Activated CD4-positive, alpha-beta T cell treated with anti-CD3 and anti-CD28 coated beads, Interleukin-2, amount 50 U/mL, for 4 hours (primary cell): ENCODE measurements around the gene NTM.
"Not testable (repeated sequence)": the region's sequence is repeated elsewhere in the genome, so short reads cannot be mapped to it uniquely, and the experiment has no call there.

Experiments used
- DNase-seq, 2 experiments: peaks; one replicate each; pipeline ENCODE4 v3.0.0-alpha.2; 2020

The NTM gene

GRCh38 chr11:131465746-131466145 is 95.3 kb downstream of the NTM start:
- no peak for DNase-seq

DNA sequence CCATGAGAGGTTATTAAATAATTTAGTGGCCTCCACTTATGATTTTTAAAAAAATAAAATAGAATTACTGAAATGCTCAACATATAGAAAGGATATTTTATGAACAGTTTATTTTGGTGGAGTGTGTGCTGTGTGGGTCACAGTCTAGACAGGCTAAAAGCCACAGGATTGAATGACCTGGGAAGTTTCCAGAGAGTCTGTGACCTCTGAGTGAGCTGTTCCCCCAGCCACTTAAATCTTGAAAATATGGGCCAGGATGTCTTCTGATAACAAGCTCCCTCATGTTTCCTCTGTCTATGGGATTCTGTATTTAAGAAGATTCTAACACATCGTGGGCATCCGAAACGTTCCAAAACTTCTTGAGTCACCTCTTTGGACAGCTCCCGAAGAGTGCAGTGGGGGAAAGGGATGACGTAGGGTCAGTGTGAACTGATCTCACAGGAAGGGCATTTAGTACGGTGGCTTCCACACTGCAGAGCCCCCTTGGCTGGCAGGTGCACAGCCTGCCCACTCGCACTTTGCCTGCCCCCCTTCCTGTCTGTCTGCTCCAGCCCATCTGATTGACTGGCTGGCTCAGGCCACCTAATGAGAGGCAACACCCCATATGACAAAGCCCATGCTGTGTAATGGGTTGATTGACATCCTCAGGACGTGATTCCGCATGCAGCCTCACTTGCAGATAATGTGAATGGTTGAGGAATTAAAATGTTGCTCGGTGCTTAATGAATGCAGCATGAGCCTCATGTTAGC is 97.4 kb downstream of the NTM start:
- DNase-seq: no peak

DNA sequence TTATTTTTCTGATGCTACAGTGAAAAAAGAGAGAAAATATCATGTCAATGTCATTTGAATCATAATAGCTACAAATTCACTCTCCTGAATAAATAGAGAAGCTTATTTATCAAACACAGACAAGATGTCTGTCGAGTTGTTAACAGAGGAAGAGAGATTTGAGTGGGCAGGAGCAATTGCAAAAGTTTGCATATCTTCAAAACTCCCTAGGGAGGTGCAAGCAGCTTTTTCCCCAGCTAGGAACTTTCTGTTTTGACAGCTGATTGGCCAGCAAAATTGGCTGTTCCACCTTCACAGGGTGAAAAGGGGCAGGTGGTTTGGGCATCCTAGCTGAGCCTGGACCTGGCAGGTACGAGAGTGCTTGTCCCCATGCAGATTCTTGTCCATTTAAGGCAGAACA is 98.2 kb downstream of the NTM start:
- DNase-seq: no peak

DNA sequence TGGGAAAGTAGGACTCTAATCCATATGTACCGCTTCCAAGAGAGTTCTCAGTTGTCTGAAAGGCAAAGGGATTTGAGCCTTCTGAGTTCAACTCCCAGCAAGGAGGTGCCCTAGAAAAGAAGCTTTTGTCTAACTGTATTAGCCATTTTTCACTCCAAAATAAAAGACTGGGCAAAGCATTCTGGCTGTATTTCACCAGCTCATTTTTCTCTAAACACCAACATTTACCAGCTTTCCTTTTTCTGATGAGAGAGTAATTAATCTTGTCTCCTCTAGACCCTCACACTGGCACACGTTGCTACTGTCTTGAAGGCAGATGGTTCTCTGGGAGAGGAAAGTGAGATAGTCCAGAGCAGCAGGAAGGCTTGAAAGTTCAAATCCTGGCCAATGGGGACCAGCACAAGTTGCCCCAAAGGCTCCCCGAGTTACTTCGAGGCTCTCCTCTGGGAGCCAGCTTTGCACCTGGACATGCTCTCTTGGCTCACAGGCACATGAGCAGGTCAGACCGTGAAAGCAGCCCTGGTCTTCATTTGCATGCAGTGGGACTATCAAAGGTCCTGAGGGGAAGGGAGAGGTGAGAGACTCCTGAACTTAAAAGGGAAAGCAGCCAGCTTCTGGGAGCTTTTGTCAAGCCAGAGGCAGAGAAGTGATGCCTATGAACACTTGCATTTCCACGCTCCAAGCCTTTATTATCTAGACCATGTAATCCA is 100.0 kb downstream of the NTM start:
- no peak for DNase-seq

DNA sequence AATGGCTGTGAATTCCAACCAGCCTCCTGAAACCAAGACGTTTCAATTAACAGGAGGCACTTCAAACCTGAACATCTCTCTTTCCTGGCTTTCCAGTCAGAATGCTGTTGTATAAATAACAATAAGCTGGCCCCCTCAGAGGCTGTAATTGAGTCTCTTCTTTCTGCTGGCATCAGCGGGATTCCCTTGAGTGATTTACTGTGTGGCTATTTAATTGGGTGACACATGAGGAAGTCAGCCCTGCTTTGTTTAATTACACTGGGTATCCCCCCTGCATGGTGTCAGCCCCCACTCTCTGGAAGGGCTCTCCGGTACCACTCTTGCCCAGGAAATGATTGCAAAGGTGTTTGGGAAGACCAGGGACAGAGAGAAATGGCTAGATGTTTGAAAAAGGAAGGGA is 101.6 kb downstream of the NTM start:
- no peak for DNase-seq

DNA sequence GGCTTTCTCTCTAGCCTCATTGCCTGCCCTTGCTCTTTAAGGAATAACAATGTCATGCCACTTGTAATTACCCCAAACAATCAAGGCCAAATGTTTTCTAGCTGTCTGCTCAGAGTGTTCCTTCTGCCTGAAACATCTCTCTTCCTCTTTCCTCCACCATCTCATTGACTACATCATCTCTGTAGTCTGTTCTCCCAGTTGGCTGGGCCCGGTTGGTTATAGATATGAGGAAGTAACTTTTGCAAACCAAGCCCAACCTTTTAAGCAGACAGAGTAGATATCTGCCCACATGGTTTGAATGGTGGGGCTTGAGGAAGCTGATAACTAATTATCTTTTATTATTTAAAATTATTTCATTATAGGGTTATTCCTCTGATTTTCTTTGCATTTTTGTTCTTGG is 104.5 kb downstream of the NTM start:
- no peak for DNase-seq

- DNase-seq: no peak
These were observed 105.9 kb downstream of the NTM start for GRCh38 chr11:131476266-131476665.

DNA sequence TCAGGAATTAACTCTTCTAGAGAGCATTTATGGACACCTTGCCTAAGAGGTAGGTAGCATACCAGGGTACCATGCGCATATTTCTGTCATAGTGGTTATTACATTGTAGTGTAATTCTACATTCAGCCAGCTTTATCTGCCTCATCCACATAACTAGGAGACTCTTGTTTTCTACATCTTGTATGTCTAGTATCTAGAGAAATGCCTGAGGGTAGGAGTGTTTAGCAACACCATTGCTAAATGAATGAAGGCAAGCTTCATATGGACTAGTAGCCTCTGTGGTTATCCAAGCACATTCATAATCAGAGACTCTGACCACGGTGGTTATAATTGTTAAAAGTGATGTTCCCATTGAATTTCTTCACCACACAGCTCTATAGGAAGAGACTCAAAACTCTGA is 107.9 kb downstream of the NTM start:
- no peak for DNase-seq

GRCh38 chr11:131481303-131481702 is 110.9 kb downstream of the NTM start:
- DNase-seq: no peak

GRCh38 chr11:131481971-131482370 is 111.6 kb downstream of the NTM start:
- no peak for DNase-seq

- no peak for DNase-seq
These were observed 113.0 kb downstream of the NTM start for GRCh38 chr11:131483453-131483852.

- DNase-seq: no peak
These were observed 113.5 kb downstream of the NTM start for GRCh38 chr11:131483877-131484276.

DNA sequence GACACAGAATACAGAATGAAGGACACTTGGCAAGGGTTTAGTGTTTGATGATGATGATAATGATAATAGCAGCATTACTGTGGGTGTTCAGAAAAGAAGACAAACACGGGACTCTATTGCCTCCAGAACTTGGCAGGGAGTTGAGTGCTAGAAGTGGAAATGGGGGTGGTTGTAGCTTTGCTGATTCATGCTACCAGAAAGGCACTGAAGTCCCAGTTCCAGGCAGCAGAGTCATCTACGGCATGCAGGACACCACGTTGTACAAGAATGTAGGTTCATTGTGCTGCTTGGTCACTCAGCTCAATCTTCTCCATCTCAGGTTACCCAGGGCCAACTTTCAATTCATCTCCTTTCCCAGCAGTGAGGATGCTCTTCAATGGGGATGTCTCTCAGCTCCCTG is 115.7 kb downstream of the NTM start:
- no peak for DNase-seq

GRCh38 chr11:131486937-131487635 is 116.7 kb downstream of the NTM start:
- no peak for DNase-seq

DNA sequence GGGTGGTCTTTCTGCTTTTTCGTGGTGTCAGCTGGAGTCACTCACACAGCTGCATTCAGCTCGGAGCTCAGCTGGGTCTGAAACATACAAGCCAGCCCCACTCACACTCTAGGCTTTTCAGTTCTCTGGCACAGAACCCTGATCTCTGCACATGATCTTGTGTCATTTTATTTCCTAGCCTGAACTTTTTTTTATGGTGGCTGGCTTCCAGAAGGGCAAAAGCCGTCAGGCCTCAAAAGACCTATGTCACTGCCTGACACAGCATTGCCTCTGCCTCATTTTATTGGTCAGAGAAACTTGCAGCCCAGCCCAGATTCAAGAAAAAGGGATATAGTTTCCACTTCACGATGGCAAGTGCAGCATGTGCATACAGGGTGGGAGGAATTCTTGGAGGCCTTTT is 117.8 kb downstream of the NTM start:
- DNase-seq: no peak

DNA sequence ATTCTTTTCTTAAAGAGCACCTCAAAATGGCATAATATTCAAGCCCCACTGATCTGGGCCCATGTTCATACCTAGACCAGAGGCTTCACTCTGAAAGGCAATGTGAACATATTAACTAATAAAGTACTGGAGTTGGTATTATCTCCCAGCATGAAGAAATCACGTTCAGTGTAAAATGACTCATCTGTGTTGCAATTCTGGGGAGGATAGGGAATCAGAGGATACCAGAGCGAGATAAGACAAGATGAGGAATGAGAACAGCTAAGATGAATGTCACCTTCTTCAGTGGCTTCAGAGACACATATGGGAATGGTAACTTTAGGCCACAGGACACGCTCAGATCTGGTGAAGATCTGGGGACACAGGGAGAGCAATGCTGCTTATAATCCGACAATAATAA is 121.1 kb downstream of the NTM start:
- no peak for DNase-seq

DNA sequence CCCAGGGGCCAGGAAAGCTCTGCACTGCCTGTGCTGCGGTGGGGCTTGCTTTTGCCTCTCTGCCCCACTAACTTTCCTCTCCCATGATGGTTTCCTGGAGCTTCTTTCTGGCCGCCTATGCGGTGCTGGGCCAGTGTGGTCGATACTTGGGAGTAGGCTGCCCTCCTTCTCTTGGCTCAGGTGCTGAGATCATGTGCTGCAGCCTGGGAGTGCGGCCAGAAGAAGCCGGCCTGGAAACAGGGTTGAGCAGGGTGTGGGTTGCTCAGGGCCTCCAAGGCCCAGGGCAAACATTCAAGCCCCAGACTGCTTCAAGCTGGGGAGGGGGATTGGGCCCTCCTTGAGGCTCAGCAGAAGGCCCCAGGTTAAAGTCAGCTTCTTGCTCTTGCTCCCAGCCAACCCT is 125.0 kb downstream of the NTM start:
- DNase-seq: no peak

DNA sequence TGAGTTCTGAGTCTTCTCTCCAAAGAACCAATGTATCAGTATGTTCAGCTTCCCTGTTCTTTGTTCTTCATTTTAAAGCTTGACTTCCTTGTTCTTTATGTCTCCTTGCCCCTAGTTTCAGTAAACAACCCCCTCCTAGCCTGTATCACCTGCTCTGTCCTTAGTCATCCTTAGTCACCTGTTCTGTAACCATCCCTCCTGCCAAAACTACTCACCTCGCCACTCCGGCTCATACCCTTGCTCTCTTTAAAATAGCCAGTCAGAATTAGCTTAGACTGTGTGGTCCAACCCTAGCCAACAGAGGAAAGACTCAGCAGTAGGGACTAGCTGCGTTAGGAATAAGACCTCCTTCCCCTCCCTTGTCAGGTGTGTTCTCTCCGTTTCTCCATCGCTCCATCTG is 127.3 kb downstream of the NTM start:
- not testable (repeated sequence) for DNase-seq

- no peak for DNase-seq
These were observed 128.3 kb downstream of the NTM start for GRCh38 chr11:131498631-131499160.

DNA sequence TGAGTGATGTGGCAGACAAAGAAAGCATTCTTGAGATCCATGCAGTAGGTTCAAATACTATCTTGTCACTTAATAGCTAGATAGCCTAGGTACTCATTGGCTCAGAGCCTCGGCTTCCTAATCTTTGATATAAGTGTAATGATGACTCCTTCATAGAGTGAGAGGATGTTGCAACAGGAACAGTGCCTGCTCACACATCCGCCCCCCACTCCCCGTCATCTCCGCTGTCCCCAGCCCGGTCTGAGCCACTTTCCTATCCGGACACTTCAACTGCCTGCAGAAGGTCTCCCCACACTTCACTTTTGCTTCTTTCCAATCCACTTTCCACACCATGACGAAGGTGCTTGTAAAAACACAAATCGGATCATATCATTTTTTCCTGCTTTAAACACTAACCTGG is 128.8 kb downstream of the NTM start:
- DNase-seq: no peak

DNA sequence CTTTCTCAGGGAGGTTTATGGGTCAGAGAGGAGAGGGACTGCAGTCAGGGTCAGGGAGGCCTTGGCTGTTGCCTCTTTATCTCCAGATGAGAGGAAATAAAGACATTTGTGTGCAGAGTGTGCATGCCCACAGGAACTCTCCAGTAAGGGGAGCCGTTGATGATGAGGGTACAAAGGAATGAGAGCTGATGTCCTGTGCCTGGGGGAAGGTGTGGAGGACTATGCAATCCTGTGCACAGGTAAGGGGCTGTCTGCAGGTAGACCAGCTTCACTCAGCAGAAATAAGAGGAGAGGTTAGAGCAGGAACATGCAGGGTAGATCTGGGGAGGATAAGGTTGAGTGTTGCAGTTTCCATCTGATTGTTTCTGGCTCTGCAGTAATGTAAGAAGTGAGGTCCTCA is 132.6 kb downstream of the NTM start:
- no peak for DNase-seq

DNA sequence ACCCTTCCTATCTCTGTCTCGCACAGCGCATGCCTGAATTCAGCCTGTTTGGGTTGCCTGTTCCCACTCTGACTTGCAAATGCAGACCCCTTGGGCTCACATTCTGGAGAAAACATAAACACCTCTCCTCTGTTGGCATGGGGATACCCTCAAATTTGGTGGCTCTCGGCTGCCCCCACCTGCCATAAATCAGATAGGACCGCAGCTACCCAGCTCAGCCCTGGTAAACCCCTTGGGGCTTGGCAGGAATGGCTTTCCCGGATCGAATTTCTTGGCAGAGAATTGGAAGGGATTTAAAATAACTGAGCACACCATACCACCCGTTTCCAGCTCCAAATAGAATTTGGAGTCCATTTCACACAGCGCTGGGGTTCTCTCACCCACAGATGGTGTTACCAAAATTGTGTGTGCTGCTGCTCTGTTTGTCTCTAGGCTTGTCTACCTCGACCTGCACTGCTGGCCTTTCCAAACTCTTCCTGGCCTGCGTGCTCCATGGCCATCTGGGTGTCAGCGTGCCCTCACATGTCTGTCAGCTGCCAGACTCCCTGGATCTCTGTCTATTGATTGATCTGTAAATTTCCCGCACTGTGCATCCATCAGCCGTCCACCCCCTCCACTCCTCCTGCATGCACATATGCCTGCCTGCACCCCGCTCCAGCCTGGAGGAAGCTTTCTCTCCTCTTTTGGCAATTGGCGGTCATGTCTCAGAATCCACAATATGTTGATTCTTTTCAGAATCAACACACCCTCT is 134.0 kb downstream of the NTM start:
- DNase-seq: no peak

GRCh38 chr11:131506348-131506747 is 135.9 kb downstream of the NTM start:
- no peak for DNase-seq
